H1 (cell line): ENCODE results near the gene CNGA1.

ENCODE experiments used
- ASH2L ChIP-seq: fragments of 200-600, 300-600 bp; sonication (generic); IDR thresholded peaks from one replicate; pipeline ENCODE4 v1.7.1; 2017; ENCODE audit warnings: low read length
- BCL11A ChIP-seq, 2 experiments: IDR thresholded peaks; one replicate each; pipeline ENCODE4 v1.6.1; 2011; ENCODE audit warnings: low read depth in 2 of 2, low read length in 2 of 2, mild to moderate bottlenecking in 2 of 2
- BRCA1 ChIP-seq: IDR thresholded peaks from 2 replicates; pipeline ENCODE4 v1.6.1; 2012; ENCODE audit warnings: low read depth, low read length, improper control_type of control experiment
- CEBPB ChIP-seq: IDR thresholded peaks from 2 replicates; pipeline ENCODE4 v1.6.1; 2012; ENCODE audit warnings: low read depth, low read length
- CREB1 ChIP-seq: IDR thresholded peaks from 2 replicates; pipeline ENCODE4 v1.6.1; 2012; ENCODE audit warnings: inconsistent platforms
- EGR1 ChIP-seq: IDR thresholded peaks from 2 replicates; pipeline ENCODE4 v1.6.1; 2011; ENCODE audit warnings: low read depth, low read length, borderline replicate concordance
- EZH2 ChIP-seq: fragments of 200-600 bp; sonication (generic); IDR thresholded peaks from 2 replicates; pipeline ENCODE4 v1.7.1; 2012; ENCODE audit warnings: low read depth, mild to moderate bottlenecking, moderate library complexity, low read length, inconsistent platforms; ENCODE audit not compliant: severe bottlenecking
- RFX5 ChIP-seq: IDR thresholded peaks from 2 replicates; pipeline ENCODE4 v1.6.1; 2011; ENCODE audit warnings: low read depth, low read length, improper control_type of control experiment, borderline replicate concordance
- SIN3A ChIP-seq, 2 experiments: IDR thresholded peaks in 1 of 2; conservative IDR thresholded peaks in 1 of 2; 2 replicates each; pipeline ENCODE4 v1.6.1; 2011 to 2012; ENCODE audit warnings: low read length in 2 of 2, improper control_type of control experiment in 1 of 2, low read depth in 1 of 2, mild to moderate bottlenecking in 1 of 2
- SP1 ChIP-seq: IDR thresholded peaks from 2 replicates; pipeline ENCODE4 v1.6.1; 2011; ENCODE audit warnings: low read depth, low read length
- TCF12 ChIP-seq: IDR thresholded peaks from 2 replicates; pipeline ENCODE4 v1.6.1; 2011; ENCODE audit warnings: low read depth, mild to moderate bottlenecking, low read length
- TF ChIP-seq, protein P1 (sequence below), 3 experiments: IDR thresholded peaks; 1 replicate in 2 of 3; 2 replicates in 1 of 3; pipeline versions ENCODE4 v1.5.1 to v1.6.1; 2011; ENCODE audit warnings: low read length in 3 of 3, mild to moderate bottlenecking in 3 of 3, inconsistent platforms in 2 of 3, low read depth in 1 of 3, moderate library complexity in 1 of 3; ENCODE audit not compliant: insufficient read depth in 1 of 3; ENCODE audit errors: control extremely low read depth in 1 of 3
- TF ChIP-seq, protein P2 (sequence below): IDR thresholded peaks from 2 replicates; pipeline ENCODE4 v1.6.1; 2011; ENCODE audit warnings: low read length, improper control_type of control experiment

- TF ChIP-seq RFX5 = no peak
- TF ChIP-seq SIN3A (conservative IDR thresholded peaks at IDR 0.05 in 1 of 2, IDR thresholded peaks at IDR 0.05 in 1 of 2; ENCODE audit: low read depth in 1 of 2, low read length in 2 of 2) = no peak
- TF ChIP-seq EZH2 = no peak
- no peak for TF ChIP-seq BCL11A (IDR thresholded peaks at IDR 0.05; ENCODE audit: low read depth in 2 of 2, low read length in 2 of 2)
- no peak for TF ChIP-seq CEBPB
- TF ChIP-seq, protein P1, sequence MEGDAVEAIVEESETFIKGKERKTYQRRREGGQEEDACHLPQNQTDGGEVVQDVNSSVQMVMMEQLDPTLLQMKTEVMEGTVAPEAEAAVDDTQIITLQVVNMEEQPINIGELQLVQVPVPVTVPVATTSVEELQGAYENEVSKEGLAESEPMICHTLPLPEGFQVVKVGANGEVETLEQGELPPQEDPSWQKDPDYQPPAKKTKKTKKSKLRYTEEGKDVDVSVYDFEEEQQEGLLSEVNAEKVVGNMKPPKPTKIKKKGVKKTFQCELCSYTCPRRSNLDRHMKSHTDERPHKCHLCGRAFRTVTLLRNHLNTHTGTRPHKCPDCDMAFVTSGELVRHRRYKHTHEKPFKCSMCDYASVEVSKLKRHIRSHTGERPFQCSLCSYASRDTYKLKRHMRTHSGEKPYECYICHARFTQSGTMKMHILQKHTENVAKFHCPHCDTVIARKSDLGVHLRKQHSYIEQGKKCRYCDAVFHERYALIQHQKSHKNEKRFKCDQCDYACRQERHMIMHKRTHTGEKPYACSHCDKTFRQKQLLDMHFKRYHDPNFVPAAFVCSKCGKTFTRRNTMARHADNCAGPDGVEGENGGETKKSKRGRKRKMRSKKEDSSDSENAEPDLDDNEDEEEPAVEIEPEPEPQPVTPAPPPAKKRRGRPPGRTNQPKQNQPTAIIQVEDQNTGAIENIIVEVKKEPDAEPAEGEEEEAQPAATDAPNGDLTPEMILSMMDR (IDR thresholded peaks at IDR 0.05; ENCODE audit: control extremely low read depth in 1 of 3, insufficient read depth in 1 of 3, low read depth in 1 of 3, low read length in 3 of 3) = no peak
- no peak for TF ChIP-seq EGR1
- TF ChIP-seq BRCA1 = no peak
- TF ChIP-seq ASH2L = no peak
- TF ChIP-seq SP1 = no peak
- no peak for TF ChIP-seq CREB1
- TF ChIP-seq, protein P2, sequence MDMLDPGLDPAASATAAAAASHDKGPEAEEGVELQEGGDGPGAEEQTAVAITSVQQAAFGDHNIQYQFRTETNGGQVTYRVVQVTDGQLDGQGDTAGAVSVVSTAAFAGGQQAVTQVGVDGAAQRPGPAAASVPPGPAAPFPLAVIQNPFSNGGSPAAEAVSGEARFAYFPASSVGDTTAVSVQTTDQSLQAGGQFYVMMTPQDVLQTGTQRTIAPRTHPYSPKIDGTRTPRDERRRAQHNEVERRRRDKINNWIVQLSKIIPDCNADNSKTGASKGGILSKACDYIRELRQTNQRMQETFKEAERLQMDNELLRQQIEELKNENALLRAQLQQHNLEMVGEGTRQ = no peak
- no peak for TF ChIP-seq TCF12
Measured at GRCh38 chr4:47915378-47915777, 101.1 kb downstream of the CNGA1 start.
